GM12878 (cell line): ENCODE data around the gene RABEP1. TPM values are rescaled to one million over a fixed set of nuclear protein-coding genes. Genes with fewer than 3 reads are reported as not detected.

Experiments used
- ATAC-seq: fragments of 200-7000 bp; cut with Tn5 transposase; 3 replicates; pipeline ENCODE4 v1.9.1; 2020; ENCODE audit warnings: mild to moderate bottlenecking, moderate library complexity
- BruUV-seq: library from RNA; stranded (reverse); fragments of 400-500 nt; replicated peaks from 2 replicates; lab custom pipeline; 2021; lab: Mats Ljungman, UMichigan
- CTCF ChIA-PET: fragments of 300-600 bp; sonication (Branson Sonifier 250); formaldehyde crosslinking; extraction: SDS; loops from one replicate; lab custom pipeline; 2021; ENCODE audit warnings: inconsistent platforms; lab: Yijun Ruan, JAX
- POLR2A ChIA-PET: fragments of 350-600 bp; formaldehyde crosslinking; extraction: SDS; loops from one replicate; lab custom pipeline; 2021; ENCODE audit warnings: inconsistent platforms; lab: Charles Lee
- RAD21 ChIA-PET: fragments of 300-600 bp; sonication (Branson Sonifier 250); formaldehyde crosslinking; loops from one replicate; lab custom pipeline; 2023; ENCODE audit warnings: antibody characterized with exemption; ENCODE audit not compliant: unreplicated experiment; lab: Charles Lee
- SMC1A ChIA-PET: fragments of 300-600 bp; sonication (Branson Sonifier 250); formaldehyde crosslinking; loops from one replicate; lab custom pipeline; 2023; ENCODE audit not compliant: unreplicated experiment, uncharacterized antibody; lab: Charles Lee
- DNase-seq: peaks from one replicate; pipeline ENCODE4 v3.0.0-alpha.2; 2011; ENCODE audit warnings: low read depth, low spot score
- FAIRE-seq: peaks from 3 replicates; lab custom pipeline; 2011; peaks lifted over from hg19 to GRCh38; lab: Jason Lieb, UNC
- H2AFZ ChIP-seq: 2 replicates; pipeline ENCODE4 v1.6.0; 2011; ENCODE audit warnings: low read depth, low read length, control low read depth; ENCODE audit not compliant: control insufficient read depth
- H3K27ac ChIP-seq: 2 replicates; pipeline ENCODE4 v1.5.1; 2011; ENCODE audit warnings: control low read depth; ENCODE audit not compliant: control insufficient read depth, insufficient read depth
- H3K27me3 ChIP-seq, 2 experiments: replicated peaks in 1 of 2; 2 replicates each; pipeline versions ENCODE4 v1.6.0 to v1.6.1; 2011; ENCODE audit warnings: low read length in 1 of 2; ENCODE audit not compliant: control insufficient read depth in 2 of 2, insufficient read depth in 2 of 2
- H3K36me3 ChIP-seq, 2 experiments: 2 replicates each; pipeline ENCODE4 v1.5.1; 2011; ENCODE audit warnings: low read length in 1 of 2; ENCODE audit not compliant: control insufficient read depth in 2 of 2, insufficient read depth in 2 of 2
- H3K4me1 ChIP-seq: 2 replicates; pipeline ENCODE4 v1.6.1; 2011; ENCODE audit warnings: mild to moderate bottlenecking, low read length, moderate library complexity, mixed read lengths; ENCODE audit not compliant: control insufficient read depth, insufficient read depth
- H3K4me2 ChIP-seq: 2 replicates; pipeline ENCODE4 v1.6.0; 2011; ENCODE audit warnings: control low read depth; ENCODE audit not compliant: control insufficient read depth, insufficient read depth
- H3K4me3 ChIP-seq: fragments of 200-600 bp; sonication (generic); 2 replicates; pipeline ENCODE4 v1.5.1; 2016
- H3K79me2 ChIP-seq: 2 replicates; pipeline ENCODE4 v1.6.0; 2011; ENCODE audit warnings: low read length; ENCODE audit not compliant: control insufficient read depth, insufficient read depth
- H3K9ac ChIP-seq: 2 replicates; pipeline ENCODE4 v1.8.0; 2011; ENCODE audit warnings: low read length, control low read depth, mixed read lengths; ENCODE audit not compliant: control insufficient read depth, insufficient read depth
- H3K9me3 ChIP-seq: replicated peaks from 3 replicates; pipeline ENCODE4 v1.5.1; 2011; ENCODE audit warnings: mild to moderate bottlenecking, low read length; ENCODE audit not compliant: control insufficient read depth, insufficient read depth
- H4K20me1 ChIP-seq: 2 replicates; pipeline ENCODE4 v1.6.0; 2011; ENCODE audit not compliant: control insufficient read depth, insufficient read depth
- CBFB ChIP-seq: IDR thresholded peaks from 2 replicates; pipeline ENCODE4 v1.6.1; 2016; ENCODE audit warnings: antibody characterized with exemption, low read depth
- CBX5 ChIP-seq: sonication (generic); IDR thresholded peaks from 2 replicates; pipeline ENCODE4 v1.6.1; 2016; ENCODE audit warnings: low read depth, moderate library complexity, mild to moderate bottlenecking, inconsistent platforms
- CUX1 ChIP-seq: IDR thresholded peaks from 2 replicates; pipeline ENCODE4 v1.6.1; 2012; ENCODE audit warnings: improper control_type of control experiment, low read depth, low read length; ENCODE audit not compliant: insufficient replicate concordance
- E2F4 ChIP-seq: IDR thresholded peaks from 2 replicates; pipeline ENCODE4 v1.6.1; 2012; ENCODE audit warnings: low read depth, low read length, improper control_type of control experiment
- E4F1 ChIP-seq: fragments of 450-650 bp; IDR thresholded peaks from 2 replicates; pipeline ENCODE4 v1.6.1; 2018; ENCODE audit warnings: borderline replicate concordance, mild to moderate bottlenecking; ENCODE audit not compliant: partially characterized antibody
- EP300 ChIP-seq, 2 experiments: fragments of 150-350 bp in 1 of 2; IDR thresholded peaks; 2 replicates each; pipeline ENCODE4 v1.6.1; 2011 to 2012; ENCODE audit warnings: low read depth in 2 of 2, low read length in 2 of 2, borderline replicate concordance in 1 of 2, improper control_type of control experiment in 1 of 2, inconsistent platforms in 1 of 2; ENCODE audit not compliant: control insufficient read depth in 1 of 2
- ETV6 ChIP-seq, 2 experiments: fragments of 450-650 bp in 1 of 2; IDR thresholded peaks in 1 of 2; conservative IDR thresholded peaks in 1 of 2; 2 replicates each; pipeline ENCODE4 v1.6.1; 2014; ENCODE audit warnings: antibody characterized with exemption in 1 of 2, borderline replicate concordance in 1 of 2, low read depth in 1 of 2, mild to moderate bottlenecking in 1 of 2, moderate library complexity in 1 of 2
- NR2F1 ChIP-seq: fragments of 450-650 bp; conservative IDR thresholded peaks from 2 replicates; pipeline ENCODE4 v1.6.1; 2017; ENCODE audit warnings: mild to moderate bottlenecking
- PAX8 ChIP-seq: fragments of 450-650 bp; IDR thresholded peaks from 2 replicates; pipeline ENCODE4 v1.6.1; 2017; ENCODE audit warnings: mild to moderate bottlenecking, moderate library complexity
- USF1 ChIP-seq: IDR thresholded peaks from 2 replicates; pipeline ENCODE4 v1.6.1; 2011; ENCODE audit warnings: borderline replicate concordance, low read depth, mild to moderate bottlenecking, moderate library complexity, mixed read lengths, low read length; ENCODE audit not compliant: insufficient read depth; ENCODE audit errors: extremely low read length
- USF2 ChIP-seq: IDR thresholded peaks from 2 replicates; pipeline ENCODE4 v1.6.1; 2011; ENCODE audit warnings: low read depth, low read length, improper control_type of control experiment, borderline replicate concordance
- ZSCAN29 ChIP-seq: fragments of 450-650 bp; IDR thresholded peaks from 2 replicates; pipeline ENCODE4 v1.6.1; 2017; ENCODE audit warnings: mild to moderate bottlenecking, moderate library complexity
- WGBS: methylation state at CpG from one replicate; pipeline ENCODE4 v1.1.6; 2016; ENCODE audit warnings: low lambda C conversion rate; ENCODE audit not compliant: insufficient replicate concordance, insufficient coverage; ENCODE audit errors: missing lambda C conversion rate; 5-methylcytosine and 5-hydroxymethylcytosine counted together
- in situ Hi-C: fragments of 300-500 bp; cut with MboI; formaldehyde crosslinking; loops from 9 replicates; pipeline ENCODE4 v1.14.3; 2018; ENCODE audit warnings: mixed read lengths
- intact Hi-C: fragments of 100-400 bp; cut with micrococcal nuclease; formaldehyde crosslinking; loops from one replicate; pipeline ENCODE4 v1.14.2; 2022; ENCODE audit not compliant: unreplicated experiment
- polyA plus RNA-seq, 11 experiments: library from polyadenylated mRNA; depleted of rRNA in 4 of 11; unstranded in 6 of 11; stranded (reverse) in 5 of 11; fragments of >200 nt; fragmentation: Nextera tagmentation in 4 of 11; fragmentation: Illumina TruSeq in 1 of 11; extraction: Ambion mirVana in 4 of 11; extraction: Trizol in 1 of 11; gene quantifications; 1 replicate in 1 of 11; 2 replicates in 10 of 11; pipeline versions ENCODE4 v1.2.1 to v1.2.3, GENCODE V29; 2011 to 2016; ENCODE audit warnings: inconsistent platforms in 2 of 11, missing spikeins in 2 of 11, low read depth in 1 of 11
- total RNA-seq, 4 experiments: library from RNA; depleted of rRNA in 3 of 4; stranded (reverse); fragments of >200 nt in 3 of 4; fragmentation: Illumina TruSeq in 1 of 4; extraction: Trizol in 1 of 4; gene quantifications; 2 replicates each; pipeline versions ENCODE4 v1.2.1 to v1.2.3, GENCODE V29; 2013 to 2021

Gene RABEP1
- total and polyA plus RNA-seq, 10 of the 15 experiments (the other 5 are each of a cell fraction or from before 2014, with no cell fraction given), result 13.4 to 71.4 (median 59.8) TPM

GRCh38 chr17:5330981-5331380, 48.9 kb downstream of the RABEP1 start:
- BruUV-seq, result no TSS peak
- Histone ChIP-seq H3K4me1 (peaks cover 14% of the 10 kb centered on the region), H3K27me3 (no peaks in the 10 kb centered on the region), H4K20me1 (no peaks in the 10 kb centered on the region), H3K27ac (no peak overlapping the region), H3K9ac (no peak overlapping the region), H2AFZ (no peak overlapping the region), H3K36me3 (peaks cover 0 to 21% of the 10 kb centered on the region in 2 experiments; a peak in 3 of 4 replicates), H3K4me2 (no peak overlapping the region), H3K79me2 (peaks cover 31% of the 10 kb centered on the region), H3K9me3 (no peaks in the 10 kb centered on the region; the same call in 2 of the 3 replicates), H3K4me3 (no peak overlapping the region)
- POLR2A ChIA-PET, result no interaction called here
- intact Hi-C loops, result no loop called here
- WGBS, result 20% methylated on average over 1 of the region's 2 CpGs
- DNase-seq (no peak), FAIRE-seq (no peak), ATAC-seq (no peak)
- in situ Hi-C loops, result no loop called here
- RAD21 ChIA-PET, result interaction anchor here (0.7 to 0.8 kb wide), 2 partner anchors 33 to 777 kb away, joined by 3 read pairs; no protein-coding TSS in a partner anchor
- SMC1A ChIA-PET, result interaction anchor here (0.8 to 2.0 kb wide), 4 partner anchors 10 to 56 kb away, joined by 3 to 5 read pairs (median 4); no protein-coding TSS in a partner anchor
- CTCF ChIA-PET, result interaction anchor here (1.7 kb wide), 1 partner anchor 23 kb away, joined by 8 read pairs; no protein-coding TSS in a partner anchor
- TF ChIP-seq CBX5, result no peak
- TF ChIP-seq ETV6 (conservative IDR thresholded peaks at IDR 0.05 in 1 of 2, IDR thresholded peaks at IDR 0.05 in 1 of 2; ENCODE audit: borderline replicate concordance in 1 of 2, low read depth in 1 of 2), result no peak
- TF ChIP-seq NR2F1, result no peak
- TF ChIP-seq USF1, result no peak
- TF ChIP-seq E2F4, result no peak
- no peak for TF ChIP-seq USF2
- TF ChIP-seq EP300 (IDR thresholded peaks at IDR 0.05; ENCODE audit: borderline replicate concordance in 1 of 2, control insufficient read depth in 1 of 2, low read depth in 2 of 2, low read length in 2 of 2), result no peak
- TF ChIP-seq E4F1, result no peak
- no peak for TF ChIP-seq CUX1
- TF ChIP-seq ZSCAN29, result no peak
- TF ChIP-seq CBFB, result no peak
- no peak for TF ChIP-seq PAX8
